HepG2 (cell line): ENCODE results near the gene IL6R. TPM values are rescaled to one million over a fixed set of nuclear protein-coding genes. Genes with fewer than 3 reads are reported as not detected.

ENCODE experiments used
- ATAC-seq: fragments of 200-7000 bp; cut with Tn5 transposase; 3 replicates; pipeline ENCODE4 v1.9.1; 2020; ENCODE audit warnings: mild to moderate bottlenecking, moderate library complexity
- BruUV-seq: library from RNA; stranded (reverse); fragments of 400-500 nt; replicated peaks from 2 replicates; lab custom pipeline; 2021; lab: Mats Ljungman, UMichigan
- CTCF ChIA-PET: fragments of 300-600 bp; formaldehyde crosslinking; extraction: SDS; loops from one replicate; lab custom pipeline; 2021; ENCODE audit warnings: low total read pairs, inconsistent platforms, low intra/inter-chr PET ratio; lab: Yijun Ruan, JAX
- POLR2A ChIA-PET: fragments of 350-600 bp; sonication (Branson Sonifier 250); formaldehyde crosslinking; loops from one replicate; lab custom pipeline; 2020; ENCODE audit warnings: antibody characterized with exemption, inconsistent platforms; lab: Yijun Ruan, JAX
- DNase-seq: peaks from one replicate; pipeline ENCODE4 v3.0.0-alpha.2; 2015; ENCODE audit warnings: low spot score
- FAIRE-seq: peaks from 3 replicates; lab custom pipeline; 2011; peaks lifted over from hg19 to GRCh38; lab: Jason Lieb, UNC
- H2AFZ ChIP-seq: one replicate; pipeline ENCODE4 v1.6.1; 2011; ENCODE audit warnings: low read length, inconsistent platforms
- H3K27ac ChIP-seq: fragments of 300-600 bp; 3 replicates; pipeline ENCODE4 v1.8.0; 2011; ENCODE audit warnings: mixed run types, mild to moderate bottlenecking, mixed read lengths, low read length, inconsistent platforms; ENCODE audit not compliant: insufficient read depth; ENCODE audit errors: extremely low read length
- H3K27me3 ChIP-seq, 2 experiments: fragments of 200-600 bp in 1 of 2; 2 replicates in 1 of 2; 3 replicates in 1 of 2; pipeline versions ENCODE4 v1.6.0 to v1.8.0; 2011; ENCODE audit warnings: low read length in 2 of 2, mild to moderate bottlenecking in 2 of 2, moderate library complexity in 2 of 2, inconsistent platforms in 1 of 2; ENCODE audit not compliant: insufficient read depth in 2 of 2, control insufficient read depth in 1 of 2
- H3K36me3 ChIP-seq, 2 experiments: fragments of 200-600 bp in 1 of 2; replicated peaks in 1 of 2; 2 replicates in 1 of 2; 3 replicates in 1 of 2; pipeline versions ENCODE4 v1.5.1 to v1.8.0; 2011; ENCODE audit warnings: low read length in 2 of 2, inconsistent platforms in 1 of 2; ENCODE audit not compliant: insufficient read depth in 2 of 2, control insufficient read depth in 1 of 2
- H3K4me1 ChIP-seq: 2 replicates; pipeline ENCODE4 v1.5.1; 2012; ENCODE audit warnings: low read length, inconsistent platforms; ENCODE audit not compliant: insufficient read depth
- H3K4me2 ChIP-seq: 2 replicates; pipeline ENCODE4 v1.6.0; 2011; ENCODE audit warnings: low read depth, low read length, inconsistent platforms
- H3K4me3 ChIP-seq, 3 experiments: fragments of 200-600 bp in 1 of 3; sonication (generic), shearing (Covaris generic) in 1 of 3; replicated peaks in 1 of 3; 2 replicates each; pipeline ENCODE4 v1.5.1; 2011 to 2016; ENCODE audit warnings: low read length in 3 of 3, inconsistent platforms in 2 of 3, low read depth in 2 of 3, mild to moderate bottlenecking in 2 of 3, control low read depth in 1 of 3, mixed read lengths in 1 of 3; ENCODE audit not compliant: insufficient read depth in 1 of 3
- H3K79me2 ChIP-seq: one replicate; pipeline ENCODE4 v1.6.1; 2011; ENCODE audit warnings: low read length, inconsistent platforms; ENCODE audit not compliant: insufficient read depth
- H3K9ac ChIP-seq: 2 replicates; pipeline ENCODE4 v1.6.0; 2011; ENCODE audit warnings: mild to moderate bottlenecking, low read depth, low read length, inconsistent platforms; ENCODE audit not compliant: insufficient read depth
- H3K9me3 ChIP-seq: 2 replicates; pipeline ENCODE4 v1.5.1; 2012; ENCODE audit warnings: mild to moderate bottlenecking, low read length
- H4K20me1 ChIP-seq: 2 replicates; pipeline ENCODE4 v1.6.0; 2011; ENCODE audit warnings: inconsistent platforms, mild to moderate bottlenecking, low read length, moderate library complexity; ENCODE audit not compliant: insufficient read depth
- ASH2L ChIP-seq: fragments of 300-600, 200-600 bp; sonication (generic); IDR thresholded peaks from 2 replicates; pipeline ENCODE4 v1.7.0; 2017; ENCODE audit warnings: low read depth, mild to moderate bottlenecking, moderate library complexity, mixed read lengths, low read length; ENCODE audit not compliant: insufficient read length
- ESRRA ChIP-seq: sonication (generic); formaldehyde crosslinking; IDR thresholded peaks from 2 replicates; pipeline ENCODE4 v1.5.1; 2020; ENCODE audit warnings: mild to moderate bottlenecking, low read depth, missing genetic modification reagents
- HDAC1 ChIP-seq: sonication (generic); formaldehyde crosslinking; IDR thresholded peaks from 2 replicates; pipeline ENCODE4 v1.5.1; 2020; ENCODE audit warnings: mild to moderate bottlenecking, missing genetic modification reagents
- KDM3A ChIP-seq: IDR thresholded peaks from 2 replicates; pipeline ENCODE4 v1.6.1; 2018; ENCODE audit warnings: low read depth, missing compliant biosample characterization
- MATR3 ChIP-seq: sonication (generic); formaldehyde crosslinking; IDR thresholded peaks from 2 replicates; pipeline ENCODE4 v1.4.0; 2020; ENCODE audit warnings: missing genetic modification reagents
- MEF2D ChIP-seq: sonication (generic); formaldehyde crosslinking; IDR thresholded peaks from 2 replicates; pipeline ENCODE4 v1.5.1; 2020; ENCODE audit warnings: mild to moderate bottlenecking, missing genetic modification reagents
- NR2F2 ChIP-seq: IDR thresholded peaks from 2 replicates; pipeline ENCODE4 v1.6.1; 2012; ENCODE audit warnings: low read depth, inconsistent platforms, borderline replicate concordance
- PITX1 ChIP-seq: sonication (generic); formaldehyde crosslinking; IDR thresholded peaks from 2 replicates; pipeline ENCODE4 v1.5.1; 2020; ENCODE audit warnings: mild to moderate bottlenecking, missing genetic modification reagents
- THYN1 ChIP-seq: sonication (generic); formaldehyde crosslinking; IDR thresholded peaks from 2 replicates; pipeline ENCODE4 v1.8.1; 2023; ENCODE audit warnings: low read depth, mild to moderate bottlenecking, moderate library complexity, missing genetic modification reagents, borderline replicate concordance
- ZC3H13 ChIP-seq: sonication (generic); formaldehyde crosslinking; IDR thresholded peaks from 2 replicates; pipeline ENCODE4 v1.8.1; 2023; ENCODE audit warnings: mild to moderate bottlenecking, missing genetic modification reagents, moderate library complexity
- ZNF441 ChIP-seq: sonication (generic); formaldehyde crosslinking; IDR thresholded peaks from 2 replicates; pipeline ENCODE4 v1.7.0; 2021; ENCODE audit warnings: missing genetic modification reagents, borderline replicate concordance
- ZNF878 ChIP-seq: sonication (generic); formaldehyde crosslinking; IDR thresholded peaks from 2 replicates; pipeline ENCODE4 v1.8.1; 2023; ENCODE audit warnings: mild to moderate bottlenecking, missing genetic modification reagents, moderate library complexity
- ZNF891 ChIP-seq: sonication (generic); formaldehyde crosslinking; IDR thresholded peaks from 2 replicates; pipeline ENCODE4 v1.5.0; 2020; ENCODE audit warnings: mild to moderate bottlenecking, missing genetic modification reagents
- ZSCAN30 ChIP-seq: sonication (generic); formaldehyde crosslinking; IDR thresholded peaks from 2 replicates; pipeline ENCODE4 v1.5.0; 2020; ENCODE audit warnings: mild to moderate bottlenecking, missing genetic modification reagents
- WGBS: methylation state at CpG from one replicate; pipeline ENCODE4 v1.1.6; 2017; ENCODE audit warnings: low lambda C conversion rate; 5-methylcytosine and 5-hydroxymethylcytosine counted together
- in situ Hi-C: cut with HindIII; loops from 2 replicates; pipeline ENCODE4 v1.10.0; 2017; ENCODE audit warnings: low pct_unique_long_range_greater_than_20kb; ENCODE audit not compliant: extremely low pct_ligation_motif_present
- intact Hi-C: fragments of 100-400 bp; cut with micrococcal nuclease; formaldehyde crosslinking; loops from one replicate; pipeline ENCODE4 v1.10.0; 2022; ENCODE audit not compliant: unreplicated experiment
- polyA plus RNA-seq, 8 experiments: library from polyadenylated mRNA; depleted of rRNA in 3 of 8; stranded (reverse) in 7 of 8; unstranded in 1 of 8; fragments of >200 nt; fragmentation: Illumina TruSeq in 4 of 8; extraction: Trizol in 4 of 8; gene quantifications; 2 replicates each; pipeline versions ENCODE4 v1.2.1 to v1.2.3, GENCODE V29; 2011 to 2016; ENCODE audit warnings: low read depth in 4 of 8, missing spikeins in 1 of 8, mixed read lengths in 1 of 8; ENCODE audit not compliant: insufficient read depth in 1 of 8
- total RNA-seq, 5 experiments: library from RNA; depleted of rRNA; stranded (reverse); fragments of >200 nt; fragmentation: Illumina TruSeq; extraction: Trizol; gene quantifications; 2 replicates each; pipeline ENCODE4 v1.2.3, GENCODE V29; 2016; ENCODE audit warnings: low read depth in 1 of 5
- TF ChIP-seq, protein P1 (sequence below), 2 experiments: fragments of 450-650 bp in 1 of 2; sonication (generic) in 1 of 2; formaldehyde crosslinking in 1 of 2; IDR thresholded peaks; 2 replicates each; pipeline versions ENCODE4 v1.6.1 to v1.8.0; 2016 to 2022; ENCODE audit warnings: antibody characterized with exemption in 1 of 2, mild to moderate bottlenecking in 1 of 2, missing genetic modification reagents in 1 of 2
- TF ChIP-seq, protein P2 (sequence below): sonication (generic); IDR thresholded peaks from 2 replicates; pipeline ENCODE4 v1.6.1; 2016; ENCODE audit warnings: low read depth, borderline replicate concordance

The IL6R gene
- total and polyA plus RNA-seq, 2 of the 13 experiments (the other 11 are each of a cell fraction or from before 2014, with no cell fraction given), result 5.0 to 24.5 TPM

DNA sequence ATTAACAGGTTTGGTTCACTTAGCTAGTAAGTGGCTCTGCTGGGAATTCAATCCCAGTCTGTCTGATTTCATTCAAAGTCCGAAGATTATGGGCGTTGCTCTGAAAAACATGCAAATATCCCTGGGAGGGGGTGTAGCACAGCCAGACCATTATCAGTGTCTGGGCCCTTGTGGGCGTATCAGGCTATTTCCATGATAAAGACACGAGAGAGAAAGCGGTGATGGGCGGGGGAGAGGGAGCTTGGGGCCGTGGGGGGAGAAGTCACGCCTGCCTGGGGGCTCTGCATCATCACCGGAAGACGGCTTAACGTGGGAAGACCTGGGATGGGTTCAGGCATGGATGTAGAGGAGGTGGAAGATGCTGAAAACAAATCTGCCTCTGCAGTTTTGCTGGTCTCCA lies 25.8 kb downstream of the IL6R start:
- intact Hi-C loops (no loop called here), in situ Hi-C loops (no loop called here)
- Histone ChIP-seq H3K4me3 (no peak overlapping the region), H3K36me3 (no peaks in the 10 kb centered on the region; a peak in 2 of 5 replicates), H3K4me1 (peaks cover 26% of the 10 kb centered on the region), H3K27me3 (no peaks in the 10 kb centered on the region), H3K9me3 (no peaks in the 10 kb centered on the region), H3K79me2 (no peaks in the 10 kb centered on the region), H4K20me1 (no peaks in the 10 kb centered on the region), H3K27ac (no peak overlapping the region), H3K4me2 (no peak overlapping the region), H2AFZ (no peak overlapping the region), H3K9ac (no peak overlapping the region)
- no TSS peak for BruUV-seq
- FAIRE-seq (no peak), DNase-seq (no peak), ATAC-seq (no peak)
- ChIA-PET CTCF (no interaction called here), POLR2A (interaction anchor here (1.2 kb wide), 1 partner anchor 9 kb away, joined by 3 read pairs; no protein-coding TSS in a partner anchor)
- 93% methylated on average over 11 of the region's 11 CpGs for WGBS
- TF ChIP-seq PITX1 (CRISPR knock-in tag) (no peak), ZNF891 (CRISPR knock-in tag) (no peak), ZNF878 (no peak), ZC3H13 (no peak), NR2F2 (no peak), ASH2L (no peak), HDAC1 (CRISPR knock-in tag) (no peak), THYN1 (CRISPR knock-in tag) (no peak), MATR3 (CRISPR knock-in tag) (no peak), ZSCAN30 (no peak), ESRRA (no peak), KDM3A (no peak), MEF2D (CRISPR knock-in tag) (no peak), ZNF441 (CRISPR knock-in tag) (no peak)
- TF ChIP-seq, protein P1, sequence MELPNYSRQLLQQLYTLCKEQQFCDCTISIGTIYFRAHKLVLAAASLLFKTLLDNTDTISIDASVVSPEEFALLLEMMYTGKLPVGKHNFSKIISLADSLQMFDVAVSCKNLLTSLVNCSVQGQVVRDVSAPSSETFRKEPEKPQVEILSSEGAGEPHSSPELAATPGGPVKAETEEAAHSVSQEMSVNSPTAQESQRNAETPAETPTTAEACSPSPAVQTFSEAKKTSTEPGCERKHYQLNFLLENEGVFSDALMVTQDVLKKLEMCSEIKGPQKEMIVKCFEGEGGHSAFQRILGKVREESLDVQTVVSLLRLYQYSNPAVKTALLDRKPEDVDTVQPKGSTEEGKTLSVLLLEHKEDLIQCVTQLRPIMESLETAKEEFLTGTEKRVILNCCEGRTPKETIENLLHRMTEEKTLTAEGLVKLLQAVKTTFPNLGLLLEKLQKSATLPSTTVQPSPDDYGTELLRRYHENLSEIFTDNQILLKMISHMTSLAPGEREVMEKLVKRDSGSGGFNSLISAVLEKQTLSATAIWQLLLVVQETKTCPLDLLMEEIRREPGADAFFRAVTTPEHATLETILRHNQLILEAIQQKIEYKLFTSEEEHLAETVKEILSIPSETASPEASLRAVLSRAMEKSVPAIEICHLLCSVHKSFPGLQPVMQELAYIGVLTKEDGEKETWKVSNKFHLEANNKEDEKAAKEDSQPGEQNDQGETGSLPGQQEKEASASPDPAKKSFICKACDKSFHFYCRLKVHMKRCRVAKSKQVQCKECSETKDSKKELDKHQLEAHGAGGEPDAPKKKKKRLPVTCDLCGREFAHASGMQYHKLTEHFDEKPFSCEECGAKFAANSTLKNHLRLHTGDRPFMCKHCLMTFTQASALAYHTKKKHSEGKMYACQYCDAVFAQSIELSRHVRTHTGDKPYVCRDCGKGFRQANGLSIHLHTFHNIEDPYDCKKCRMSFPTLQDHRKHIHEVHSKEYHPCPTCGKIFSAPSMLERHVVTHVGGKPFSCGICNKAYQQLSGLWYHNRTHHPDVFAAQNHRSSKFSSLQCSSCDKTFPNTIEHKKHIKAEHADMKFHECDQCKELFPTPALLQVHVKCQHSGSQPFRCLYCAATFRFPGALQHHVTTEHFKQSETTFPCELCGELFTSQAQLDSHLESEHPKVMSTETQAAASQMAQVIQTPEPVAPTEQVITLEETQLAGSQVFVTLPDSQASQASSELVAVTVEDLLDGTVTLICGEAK (IDR thresholded peaks at IDR 0.05), result no peak
- TF ChIP-seq, protein P1 (CRISPR knock-in tag; IDR thresholded peaks at IDR 0.05), result no peak
- TF ChIP-seq, protein P2, sequence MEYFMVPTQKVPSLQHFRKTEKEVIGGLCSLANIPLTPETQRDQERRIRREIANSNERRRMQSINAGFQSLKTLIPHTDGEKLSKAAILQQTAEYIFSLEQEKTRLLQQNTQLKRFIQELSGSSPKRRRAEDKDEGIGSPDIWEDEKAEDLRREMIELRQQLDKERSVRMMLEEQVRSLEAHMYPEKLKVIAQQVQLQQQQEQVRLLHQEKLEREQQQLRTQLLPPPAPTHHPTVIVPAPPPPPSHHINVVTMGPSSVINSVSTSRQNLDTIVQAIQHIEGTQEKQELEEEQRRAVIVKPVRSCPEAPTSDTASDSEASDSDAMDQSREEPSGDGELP, result no peak
